ENCODE measurements around the gene TSPAN11. TPM values are rescaled to one million over a fixed set of nuclear protein-coding genes. Genes with fewer than 3 reads are reported as not detected.
A peak's percentile ranks its signal among the peaks of the same experiment; 100 is the strongest.

Gene TSPAN11
- total RNA-seq, 2 donors from 2014 or later, result not detected

- Mint-ChIP-seq H3K4me1 (peaks cover 5% of the 10 kb centered on the region), H3K27me3 (peaks cover 60% of the 10 kb centered on the region), H3K27ac (no peak overlapping the region), H3K4me3 (peak overlapping the region; percentile 45), H3K36me3 (ENCODE audit: low read depth) (no peaks in the 10 kb centered on the region)
- H3K9me3 ChIP-seq (ENCODE audit: control insufficient read depth, low read length, poor library complexity, severe bottlenecking), result no peaks in the 10 kb centered on the region
- DNase-seq, result no peak
- ATAC-seq, result no peak
Measured at GRCh38 chr12:30927222-30927611, 669 bp downstream of the TSPAN11 start.

GRCh38 chr12:30928356-30929244 lies 2.1 kb downstream of the TSPAN11 start:
- no peak for ATAC-seq
- Mint-ChIP-seq H3K36me3 (ENCODE audit: low read depth) (no peaks in the 10 kb centered on the region), H3K27me3 (peaks cover 71% of the 10 kb centered on the region), H3K4me3 (no peak overlapping the region), H3K27ac (no peak overlapping the region), H3K4me1 (peaks cover 5% of the 10 kb centered on the region)
- no peaks in the 10 kb centered on the region for H3K9me3 ChIP-seq (ENCODE audit: control insufficient read depth, low read length, poor library complexity, severe bottlenecking)
- no peak for DNase-seq

GRCh38 chr12:30930238-30930637 lies 3.7 kb downstream of the TSPAN11 start:
- H3K36me3 Mint-ChIP-seq (ENCODE audit: low read depth), result no peaks in the 10 kb centered on the region
- H3K4me3 Mint-ChIP-seq, result no peak overlapping the region
- H3K27ac Mint-ChIP-seq, result no peak overlapping the region
- peaks cover 62% of the 10 kb centered on the region for H3K27me3 Mint-ChIP-seq
- DNase-seq (no peak), ATAC-seq (no peak)
- H3K9me3 ChIP-seq (ENCODE audit: control insufficient read depth, low read length, poor library complexity, severe bottlenecking), result no peaks in the 10 kb centered on the region
- peaks cover 5% of the 10 kb centered on the region for H3K4me1 Mint-ChIP-seq

GRCh38 chr12:30930641-30931040 lies 4.1 kb downstream of the TSPAN11 start:
- no peaks in the 10 kb centered on the region for H3K36me3 Mint-ChIP-seq (ENCODE audit: low read depth)
- H3K9me3 ChIP-seq (ENCODE audit: control insufficient read depth, low read length, poor library complexity, severe bottlenecking), result no peaks in the 10 kb centered on the region
- peaks cover 5% of the 10 kb centered on the region for H3K4me1 Mint-ChIP-seq
- ATAC-seq (no peak), DNase-seq (no peak)
- peaks cover 59% of the 10 kb centered on the region for H3K27me3 Mint-ChIP-seq
- H3K27ac Mint-ChIP-seq, result no peak overlapping the region
- no peak overlapping the region for H3K4me3 Mint-ChIP-seq

GRCh38 chr12:30932881-30933280 lies 6.3 kb downstream of the TSPAN11 start:
- DNase-seq, result no peak
- H3K36me3 Mint-ChIP-seq (ENCODE audit: low read depth), result peaks cover 3% of the 10 kb centered on the region
- no peaks in the 10 kb centered on the region for H3K9me3 ChIP-seq (ENCODE audit: control insufficient read depth, low read length, poor library complexity, severe bottlenecking)
- H3K4me1 Mint-ChIP-seq, result no peaks in the 10 kb centered on the region
- no peak overlapping the region for H3K4me3 Mint-ChIP-seq
- H3K27me3 Mint-ChIP-seq, result peaks cover 55% of the 10 kb centered on the region
- H3K27ac Mint-ChIP-seq, result no peak overlapping the region
- ATAC-seq, result no peak

- Mint-ChIP-seq H3K4me1 (no peaks in the 10 kb centered on the region), H3K36me3 (ENCODE audit: low read depth) (peaks cover 3% of the 10 kb centered on the region), H3K27me3 (peaks cover 36% of the 10 kb centered on the region), H3K27ac (no peak overlapping the region), H3K4me3 (no peak overlapping the region)
- DNase-seq, result no peak
- no peaks in the 10 kb centered on the region for H3K9me3 ChIP-seq (ENCODE audit: control insufficient read depth, low read length, poor library complexity, severe bottlenecking)
- ATAC-seq, result no peak
Measured at GRCh38 chr12:30934811-30935210, 8.3 kb downstream of the TSPAN11 start.

GRCh38 chr12:30936036-30936435 lies 9.5 kb downstream of the TSPAN11 start:
- DNase-seq (no peak), ATAC-seq (no peak)
- Mint-ChIP-seq H3K36me3 (ENCODE audit: low read depth) (peaks cover 3% of the 10 kb centered on the region), H3K4me3 (no peak overlapping the region), H3K4me1 (no peaks in the 10 kb centered on the region), H3K27ac (no peak overlapping the region), H3K27me3 (peaks cover 26% of the 10 kb centered on the region)
- H3K9me3 ChIP-seq (ENCODE audit: control insufficient read depth, low read length, poor library complexity, severe bottlenecking), result no peaks in the 10 kb centered on the region

GRCh38 chr12:30939234-30939633 lies 12.7 kb downstream of the TSPAN11 start:
- H3K27ac Mint-ChIP-seq, result no peak overlapping the region
- H3K9me3 ChIP-seq (ENCODE audit: control insufficient read depth, low read length, poor library complexity, severe bottlenecking), result no peaks in the 10 kb centered on the region
- H3K27me3 Mint-ChIP-seq, result peaks cover 21% of the 10 kb centered on the region
- DNase-seq (no peak), ATAC-seq (no peak)
- H3K4me3 Mint-ChIP-seq, result no peak overlapping the region
- peaks cover 3% of the 10 kb centered on the region for H3K36me3 Mint-ChIP-seq (ENCODE audit: low read depth)
- H3K4me1 Mint-ChIP-seq, result no peaks in the 10 kb centered on the region

- no peak overlapping the region for H3K27ac Mint-ChIP-seq
- no peak for ATAC-seq
- peaks cover 15% of the 10 kb centered on the region for H3K27me3 Mint-ChIP-seq
Measured at GRCh38 chr12:30942486-30942885, 15.9 kb downstream of the TSPAN11 start.

GRCh38 chr12:30942936-30943335 lies 16.4 kb downstream of the TSPAN11 start:
- Mint-ChIP-seq H3K27me3 (peaks cover 15% of the 10 kb centered on the region), H3K4me3 (no peak overlapping the region), H3K36me3 (ENCODE audit: low read depth) (no peaks in the 10 kb centered on the region), H3K4me1 (no peaks in the 10 kb centered on the region), H3K27ac (no peak overlapping the region)
- H3K9me3 ChIP-seq (ENCODE audit: control insufficient read depth, low read length, poor library complexity, severe bottlenecking), result no peaks in the 10 kb centered on the region
- DNase-seq, result no peak
- no peak for ATAC-seq

More at GRCh38 chr12:30942486-30942885, 15.9 kb downstream of the TSPAN11 start:
- DNase-seq, result no peak
- Mint-ChIP-seq H3K4me3 (no peak overlapping the region), H3K36me3 (ENCODE audit: low read depth) (no peaks in the 10 kb centered on the region), H3K4me1 (no peaks in the 10 kb centered on the region)
- no peaks in the 10 kb centered on the region for H3K9me3 ChIP-seq (ENCODE audit: control insufficient read depth, low read length, poor library complexity, severe bottlenecking)

- Mint-ChIP-seq H3K4me3 (no peak overlapping the region), H3K36me3 (ENCODE audit: low read depth) (peaks cover 2% of the 10 kb centered on the region), H3K27me3 (peaks cover 34% of the 10 kb centered on the region), H3K27ac (no peak overlapping the region), H3K4me1 (no peaks in the 10 kb centered on the region)
- DNase-seq (no peak), ATAC-seq (no peak)
- H3K9me3 ChIP-seq (ENCODE audit: control insufficient read depth, low read length, poor library complexity, severe bottlenecking), result no peaks in the 10 kb centered on the region
Measured at GRCh38 chr12:30945443-30946164, 19.1 kb downstream of the TSPAN11 start.

GRCh38 chr12:30952015-30952414 lies 25.5 kb downstream of the TSPAN11 start:
- DNase-seq (no peak), ATAC-seq (no peak)
- Mint-ChIP-seq H3K27me3 (peaks cover 29% of the 10 kb centered on the region), H3K4me1 (no peaks in the 10 kb centered on the region), H3K36me3 (ENCODE audit: low read depth) (peaks cover 2% of the 10 kb centered on the region), H3K4me3 (no peak overlapping the region), H3K27ac (no peak overlapping the region)
- no peaks in the 10 kb centered on the region for H3K9me3 ChIP-seq (ENCODE audit: control insufficient read depth, low read length, poor library complexity, severe bottlenecking)

GRCh38 chr12:30953257-30953656 lies 26.7 kb downstream of the TSPAN11 start:
- Mint-ChIP-seq H3K27me3 (peaks cover 29% of the 10 kb centered on the region), H3K4me3 (no peak overlapping the region), H3K36me3 (ENCODE audit: low read depth) (peaks cover 2% of the 10 kb centered on the region), H3K27ac (no peak overlapping the region), H3K4me1 (no peaks in the 10 kb centered on the region)
- no peak for ATAC-seq
- no peaks in the 10 kb centered on the region for H3K9me3 ChIP-seq (ENCODE audit: control insufficient read depth, low read length, poor library complexity, severe bottlenecking)
- no peak for DNase-seq

All from T-helper 17 cell (primary cell).